ENCODE results near the gene ATP6V0B.

ATP6V0B gene

GRCh38 chr1:44012404-44012803 lies 37.6 kb downstream of the ATP6V0B start:
- peak; percentile 64 for DNase-seq

GRCh38 chr1:44012941-44013609 lies 38.3 kb downstream of the ATP6V0B start:
- DNase-seq: no peak

GRCh38 chr1:44013949-44014348 lies 39.2 kb downstream of the ATP6V0B start:
- DNase-seq: no peak

GRCh38 chr1:44014365-44015104 lies 39.8 kb downstream of the ATP6V0B start:
- no peak for DNase-seq

- no peak for DNase-seq
Observed at GRCh38 chr1:44015206-44015605, 40.4 kb downstream of the ATP6V0B start.

- DNase-seq: no peak
Observed at GRCh38 chr1:44016041-44016889, 41.5 kb downstream of the ATP6V0B start.

- no peak for DNase-seq
Observed at GRCh38 chr1:44016890-44017400, 42.2 kb downstream of the ATP6V0B start.

GRCh38 chr1:44019466-44019948 lies 44.7 kb downstream of the ATP6V0B start:
- DNase-seq: no peak

GRCh38 chr1:44020464-44020863 lies 45.7 kb downstream of the ATP6V0B start:
- DNase-seq: no peak

- DNase-seq: no peak
Observed at GRCh38 chr1:44021156-44021555, 46.4 kb downstream of the ATP6V0B start.

- no peak for DNase-seq
Observed at GRCh38 chr1:44021581-44022321, 47.0 kb downstream of the ATP6V0B start.

- no peak for DNase-seq
Observed at GRCh38 chr1:44024031-44024902, 49.5 kb downstream of the ATP6V0B start.

- no peak for DNase-seq
Observed at GRCh38 chr1:44024903-44025525, 50.3 kb downstream of the ATP6V0B start.

GRCh38 chr1:44025816-44026215 lies 51.1 kb downstream of the ATP6V0B start:
- DNase-seq: no peak

GRCh38 chr1:44027320-44027719 lies 52.6 kb downstream of the ATP6V0B start:
- no peak for DNase-seq
